ENCODE results near the gene AP3B2.

Gene AP3B2

DNA sequence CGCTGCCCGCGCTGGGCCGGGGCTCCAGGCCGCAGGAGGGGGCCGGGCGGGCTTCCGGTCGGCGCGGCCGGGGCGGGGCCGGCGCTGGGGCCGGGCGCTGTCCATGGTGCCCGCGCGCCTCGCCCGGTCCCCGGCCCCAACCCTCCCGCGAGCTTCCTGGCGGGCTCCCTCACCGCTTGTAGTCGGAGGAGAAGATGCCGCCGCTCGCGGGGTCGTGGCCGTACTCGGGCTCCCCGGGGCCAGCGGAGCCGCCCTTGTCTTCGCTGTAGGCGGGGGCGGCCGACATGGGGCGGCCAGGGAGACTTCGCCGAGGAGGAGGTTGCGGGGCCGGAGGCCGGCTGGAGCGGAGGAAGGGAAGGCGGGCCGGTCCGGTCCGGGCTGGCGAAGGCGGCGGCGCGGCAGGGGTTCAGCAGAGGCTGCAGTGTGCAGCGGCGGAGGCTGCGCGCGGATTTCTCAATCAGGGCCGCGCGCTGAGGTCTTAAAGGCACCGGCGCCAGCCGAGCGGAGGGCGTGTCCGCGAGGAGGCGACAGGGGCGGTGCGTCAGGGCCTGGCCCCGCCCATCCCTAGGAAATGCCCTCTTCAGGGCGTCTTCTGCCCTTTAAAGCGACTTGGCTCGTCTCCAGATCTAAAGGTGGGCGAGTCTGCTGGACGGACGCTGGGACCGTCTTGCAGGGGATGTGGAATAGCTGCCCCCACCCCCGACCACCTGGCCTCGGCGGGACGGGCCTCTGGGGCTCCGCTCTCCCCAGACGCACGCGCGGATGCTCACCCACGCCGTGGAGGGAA is at the start of gene AP3B2:
Gene AP3B2 (minus strand): TSS at position 455 of the 787 bp plus-strand sequence. CDS start 169 bp downstream, at position 286.
- CTCF ChIA-PET, result interaction anchor here (1.1 kb wide), 1 partner anchor 170 kb away, joined by 3 read pairs; no protein-coding TSS in a partner anchor
- TF ChIP-seq, protein P1, sequence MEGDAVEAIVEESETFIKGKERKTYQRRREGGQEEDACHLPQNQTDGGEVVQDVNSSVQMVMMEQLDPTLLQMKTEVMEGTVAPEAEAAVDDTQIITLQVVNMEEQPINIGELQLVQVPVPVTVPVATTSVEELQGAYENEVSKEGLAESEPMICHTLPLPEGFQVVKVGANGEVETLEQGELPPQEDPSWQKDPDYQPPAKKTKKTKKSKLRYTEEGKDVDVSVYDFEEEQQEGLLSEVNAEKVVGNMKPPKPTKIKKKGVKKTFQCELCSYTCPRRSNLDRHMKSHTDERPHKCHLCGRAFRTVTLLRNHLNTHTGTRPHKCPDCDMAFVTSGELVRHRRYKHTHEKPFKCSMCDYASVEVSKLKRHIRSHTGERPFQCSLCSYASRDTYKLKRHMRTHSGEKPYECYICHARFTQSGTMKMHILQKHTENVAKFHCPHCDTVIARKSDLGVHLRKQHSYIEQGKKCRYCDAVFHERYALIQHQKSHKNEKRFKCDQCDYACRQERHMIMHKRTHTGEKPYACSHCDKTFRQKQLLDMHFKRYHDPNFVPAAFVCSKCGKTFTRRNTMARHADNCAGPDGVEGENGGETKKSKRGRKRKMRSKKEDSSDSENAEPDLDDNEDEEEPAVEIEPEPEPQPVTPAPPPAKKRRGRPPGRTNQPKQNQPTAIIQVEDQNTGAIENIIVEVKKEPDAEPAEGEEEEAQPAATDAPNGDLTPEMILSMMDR (IDR thresholded peaks at IDR 0.05; ENCODE audit: insufficient read depth, low read length, missing control alignments), result no peak
- POLR2A ChIA-PET, result no interaction called here
- no peak for DNase-seq (ENCODE audit: low read depth, low spot score)
- H3K4me3 ChIP-seq (ENCODE audit: low read depth, low read length), result peak within 1 kb of the TSS; percentile 64

- POLR2A ChIA-PET, result interaction anchor here (0.7 to 3.6 kb wide), 2 partner anchors 191 to 211 kb away, joined by 3 to 26 read pairs; partner anchors contain the start of gene RPS17
- no peak for DNase-seq (ENCODE audit: low read depth, low spot score)
- peak overlapping the region; percentile 92 for H3K4me3 ChIP-seq (ENCODE audit: low read depth, low read length)
- TF ChIP-seq, protein P1 (IDR thresholded peaks at IDR 0.05; ENCODE audit: insufficient read depth, low read length, missing control alignments), result no peak
- CTCF ChIA-PET, result interaction anchor here (1.6 to 3.8 kb wide), 3 partner anchors 9 to 221 kb away, joined by 5 to 13 read pairs (median 6); partner anchors contain the start of gene RPS17
Observed at GRCh38 chr15:82751308-82751707, 41.6 kb upstream of the AP3B2 start.

DNA sequence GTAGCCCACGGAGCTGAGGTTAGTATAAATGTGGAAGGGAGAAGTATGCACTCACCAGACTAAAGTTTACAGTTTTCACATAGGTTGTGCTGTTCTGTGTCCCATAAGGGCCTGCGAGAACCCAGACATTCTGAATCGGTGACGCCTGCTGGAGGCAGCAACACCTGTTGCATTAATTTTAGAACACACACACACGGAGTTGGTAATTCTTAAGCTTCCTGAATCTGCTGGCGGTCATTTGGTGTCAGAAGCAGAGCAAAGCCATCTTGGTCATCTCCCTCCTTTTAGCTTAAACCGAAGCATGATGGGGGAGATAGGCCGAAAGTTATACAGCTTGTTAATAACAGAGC is 41.1 kb upstream of the AP3B2 start:
- H3K4me3 ChIP-seq (ENCODE audit: low read depth, low read length), result peak overlapping the region; percentile 92
- TF ChIP-seq, protein P1 (IDR thresholded peaks at IDR 0.05; ENCODE audit: insufficient read depth, low read length, missing control alignments), result no peak
- CTCF ChIA-PET, result interaction anchor here (1.0 to 3.8 kb wide), 5 partner anchors 10 to 260 kb away, joined by 3 to 13 read pairs (median 5); partner anchors contain the start of gene RPS17
- no peak for DNase-seq (ENCODE audit: low read depth, low spot score)
- POLR2A ChIA-PET, result interaction anchor here (0.7 to 3.6 kb wide), 8 partner anchors 9 to 235 kb away, joined by 3 to 26 read pairs (median 4); partner anchors contain the start of genes RAMAC and RPS17

GRCh38 chr15:82749951-82750830 is 40.5 kb upstream of the AP3B2 start:
- TF ChIP-seq, protein P1 (IDR thresholded peaks at IDR 0.05; ENCODE audit: insufficient read depth, low read length, missing control alignments), result no peak
- DNase-seq (ENCODE audit: low read depth, low spot score), result peak; percentile 65
- POLR2A ChIA-PET, result interaction anchor here (0.5 to 3.6 kb wide), 10 partner anchors 10 to 555 kb away, joined by 3 to 26 read pairs (median 4); partner anchors contain the start of genes RAMAC and RPS17
- H3K4me3 ChIP-seq (ENCODE audit: low read depth, low read length), result peak overlapping the region; percentile 92
- CTCF ChIA-PET, result interaction anchor here (0.8 to 3.8 kb wide), 6 partner anchors 9 to 260 kb away, joined by 3 to 13 read pairs (median 4); partner anchors contain the start of gene RPS17

- no peak for DNase-seq (ENCODE audit: low read depth, low spot score)
- ChIA-PET POLR2A (no interaction called here), CTCF (no interaction called here)
Observed at GRCh38 chr15:82748315-82748714, 38.6 kb upstream of the AP3B2 start.

More at GRCh38 chr15:82748315-82748714, 38.6 kb upstream of the AP3B2 start:
- H3K4me3 ChIP-seq (ENCODE audit: low read depth, low read length), result no peak overlapping the region
- TF ChIP-seq, protein P1 (IDR thresholded peaks at IDR 0.05; ENCODE audit: insufficient read depth, low read length, missing control alignments), result no peak

All from AG04449 (cell line).